Mucosa of rectum (tissue), 2 donors: Measurements from ENCODE around the gene NFIA.

Experiments used
- H3K27ac ChIP-seq, 2 donors: one replicate each; pipeline ENCODE4 v1.7.0; 2013; ENCODE audit warnings: inconsistent platforms in 2 of 2, low read depth in 2 of 2, low read length in 2 of 2
- H3K27me3 ChIP-seq, 2 donors: one replicate each; pipeline ENCODE4 v1.7.0; 2013; ENCODE audit warnings: low read length in 2 of 2; ENCODE audit not compliant: control insufficient read depth in 2 of 2, insufficient read depth in 2 of 2
- H3K36me3 ChIP-seq, 2 donors: one replicate each; pipeline ENCODE4 v1.7.0; 2013; ENCODE audit warnings: low read length in 2 of 2; ENCODE audit not compliant: control insufficient read depth in 2 of 2, insufficient read depth in 2 of 2
- H3K4me1 ChIP-seq, 2 donors: one replicate each; pipeline ENCODE4 v1.7.0; 2013; ENCODE audit warnings: low read length in 2 of 2, mild to moderate bottlenecking in 1 of 2; ENCODE audit not compliant: control insufficient read depth in 2 of 2, insufficient read depth in 2 of 2
- H3K4me3 ChIP-seq, 2 donors: one replicate each; pipeline ENCODE4 v1.7.0; 2013; ENCODE audit warnings: low read length in 2 of 2
- H3K9ac ChIP-seq, 2 donors: one replicate each; pipeline ENCODE4 v1.7.0; 2013; ENCODE audit warnings: low read length in 2 of 2, low read depth in 1 of 2, mild to moderate bottlenecking in 1 of 2
- H3K9me3 ChIP-seq, 2 donors: one replicate each; pipeline ENCODE4 v1.7.0; 2013; ENCODE audit warnings: low read length in 2 of 2; ENCODE audit not compliant: control insufficient read depth in 2 of 2
- donor health status: healthy.
- donor health status: Normal muscosa, but diverticular disease.

The NFIA gene

GRCh38 chr1:61190153-61190552 is 107.8 kb downstream of the NFIA start:
- no peaks in the 10 kb centered on the region for H3K36me3 ChIP-seq
- no peak overlapping the region for H3K27ac ChIP-seq
- no peak overlapping the region for H3K9ac ChIP-seq
- no peaks in the 10 kb centered on the region for H3K9me3 ChIP-seq
- H3K4me3 ChIP-seq: no peak overlapping the region
- H3K27me3 ChIP-seq: no peaks in the 10 kb centered on the region
- H3K4me1 ChIP-seq: no peaks in the 10 kb centered on the region

DNA sequence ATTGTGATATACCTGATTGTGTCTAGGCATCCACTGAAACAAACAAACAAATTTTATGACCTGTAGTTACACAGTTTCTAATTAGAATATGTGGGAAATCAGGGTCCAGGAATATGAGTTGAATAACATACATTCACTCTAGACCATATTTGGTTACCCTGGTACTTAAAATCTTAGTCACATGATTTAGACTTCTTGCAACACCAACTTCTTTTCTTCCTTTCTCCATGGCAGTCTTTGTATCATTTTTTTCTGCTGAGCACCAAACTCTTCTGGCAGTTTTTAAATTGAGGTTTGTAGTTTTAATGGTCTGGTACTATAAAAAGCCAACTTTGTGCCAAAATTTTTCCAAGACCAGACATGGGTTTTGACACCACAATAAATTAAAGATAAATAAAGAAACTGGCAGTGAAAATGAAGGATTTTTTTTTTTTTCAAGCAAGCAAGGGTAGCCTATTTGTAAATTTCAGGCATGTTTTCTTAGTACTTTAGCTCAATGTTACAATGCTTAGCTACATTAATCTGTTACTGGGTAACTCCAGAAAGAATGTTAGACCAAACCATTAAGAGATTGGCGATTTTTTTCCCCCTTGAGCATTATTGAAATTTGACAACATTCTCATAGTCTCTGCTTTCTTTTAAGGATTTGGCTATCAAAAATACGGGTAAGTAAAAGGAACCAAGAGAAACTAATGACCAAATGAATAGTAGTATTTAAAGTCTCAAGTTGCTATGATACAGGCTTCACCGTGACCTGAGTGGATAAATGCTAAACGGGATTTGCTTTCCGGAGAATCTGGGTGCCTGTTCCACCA is 108.5 kb downstream of the NFIA start:
- Histone ChIP-seq H3K9ac (no peak overlapping the region), H3K27me3 (no peaks in the 10 kb centered on the region), H3K4me1 (no peaks in the 10 kb centered on the region), H3K4me3 (no peak overlapping the region), H3K9me3 (no peaks in the 10 kb centered on the region), H3K36me3 (no peaks in the 10 kb centered on the region), H3K27ac (no peak overlapping the region)

DNA sequence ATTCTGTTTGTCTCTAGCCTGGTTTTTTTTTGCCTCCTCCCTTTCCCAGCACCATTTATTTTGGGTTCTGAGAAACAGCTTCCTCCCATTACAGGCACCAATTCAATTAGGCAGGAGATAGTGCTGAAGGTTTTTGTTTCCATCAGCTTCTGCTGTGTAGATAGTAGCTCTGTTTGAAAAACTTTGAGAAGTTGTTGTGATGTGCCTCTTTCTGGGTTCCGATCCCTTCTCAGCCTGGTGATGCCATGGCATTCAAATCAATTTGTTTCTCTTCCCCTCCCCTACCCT is 109.0 kb downstream of the NFIA start:
- no peak overlapping the region for H3K9ac ChIP-seq
- H3K4me3 ChIP-seq: no peak overlapping the region
- H3K9me3 ChIP-seq: no peaks in the 10 kb centered on the region
- no peaks in the 10 kb centered on the region for H3K4me1 ChIP-seq
- no peaks in the 10 kb centered on the region for H3K27me3 ChIP-seq
- no peak overlapping the region for H3K27ac ChIP-seq
- no peaks in the 10 kb centered on the region for H3K36me3 ChIP-seq

DNA sequence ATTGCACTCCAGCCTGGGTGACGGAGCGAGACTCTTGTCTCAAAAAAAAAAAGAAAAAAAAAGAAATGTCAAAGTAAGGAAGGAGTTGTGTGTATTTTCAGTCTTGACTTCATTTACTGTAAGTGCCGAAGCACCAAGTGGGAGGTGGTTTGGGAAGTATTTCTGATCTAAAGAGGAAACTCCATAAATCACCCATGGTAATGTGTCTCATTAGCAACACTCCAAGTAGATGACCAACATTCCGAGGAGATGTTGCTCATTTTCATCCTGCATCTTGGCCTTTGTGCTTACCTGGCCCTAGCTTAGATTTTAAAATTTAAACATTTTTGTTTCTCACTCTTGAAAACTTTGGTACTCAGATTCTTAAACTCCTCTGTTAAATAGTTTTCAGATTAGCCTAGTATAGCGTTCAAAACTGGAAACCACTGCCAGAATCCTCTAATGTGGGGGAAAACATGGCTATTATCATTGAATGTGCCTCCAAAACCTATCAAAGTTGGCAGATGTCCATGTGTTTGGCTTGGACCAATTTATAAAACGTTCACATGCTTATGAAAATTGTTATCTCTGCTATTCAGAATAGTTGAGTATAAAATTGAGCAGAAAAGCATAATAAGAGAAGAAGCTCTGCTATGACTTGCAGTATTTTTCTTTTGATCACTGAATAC is 110.4 kb downstream of the NFIA start:
- H3K27me3 ChIP-seq: no peaks in the 10 kb centered on the region
- H3K9ac ChIP-seq: no peak overlapping the region
- no peaks in the 10 kb centered on the region for H3K36me3 ChIP-seq
- H3K4me1 ChIP-seq: no peaks in the 10 kb centered on the region
- no peaks in the 10 kb centered on the region for H3K9me3 ChIP-seq
- H3K27ac ChIP-seq: no peak overlapping the region
- no peak overlapping the region for H3K4me3 ChIP-seq

- H3K27me3 ChIP-seq: no peaks in the 10 kb centered on the region
- no peaks in the 10 kb centered on the region for H3K4me1 ChIP-seq
- H3K9me3 ChIP-seq: no peaks in the 10 kb centered on the region
- no peak overlapping the region for H3K27ac ChIP-seq
- no peak overlapping the region for H3K4me3 ChIP-seq
- no peaks in the 10 kb centered on the region for H3K36me3 ChIP-seq
- no peak overlapping the region for H3K9ac ChIP-seq
Measured at GRCh38 chr1:61193808-61194207, 111.4 kb downstream of the NFIA start.

DNA sequence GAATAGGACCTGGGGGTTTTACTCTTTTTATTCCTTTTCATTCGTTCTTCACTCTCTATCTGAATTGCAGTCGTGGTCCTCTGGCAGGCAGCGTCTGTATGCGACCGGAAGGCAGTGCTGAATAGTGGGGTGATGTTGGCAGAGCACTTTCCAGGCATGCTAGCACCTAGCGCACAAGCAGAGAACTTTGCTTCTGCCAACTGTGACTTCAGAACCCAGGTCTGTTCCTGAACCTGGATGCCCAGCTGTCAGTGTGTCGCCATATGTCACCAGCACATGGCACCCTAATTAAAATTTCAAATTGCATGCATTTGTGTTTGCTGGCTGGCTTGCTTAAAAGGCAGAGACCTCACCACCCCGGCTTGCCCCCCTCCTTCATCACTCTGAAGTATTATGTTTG is 116.2 kb downstream of the NFIA start:
- Histone ChIP-seq H3K27ac (no peak overlapping the region), H3K27me3 (no peaks in the 10 kb centered on the region), H3K4me3 (no peak overlapping the region), H3K36me3 (no peaks in the 10 kb centered on the region), H3K4me1 (no peaks in the 10 kb centered on the region), H3K9me3 (no peaks in the 10 kb centered on the region), H3K9ac (no peak overlapping the region)

GRCh38 chr1:61201035-61201434 is 118.7 kb downstream of the NFIA start:
- Histone ChIP-seq H3K36me3 (no peaks in the 10 kb centered on the region), H3K4me1 (no peaks in the 10 kb centered on the region), H3K9ac (no peak overlapping the region), H3K27me3 (no peaks in the 10 kb centered on the region), H3K9me3 (no peaks in the 10 kb centered on the region), H3K27ac (no peak overlapping the region), H3K4me3 (no peak overlapping the region)

DNA sequence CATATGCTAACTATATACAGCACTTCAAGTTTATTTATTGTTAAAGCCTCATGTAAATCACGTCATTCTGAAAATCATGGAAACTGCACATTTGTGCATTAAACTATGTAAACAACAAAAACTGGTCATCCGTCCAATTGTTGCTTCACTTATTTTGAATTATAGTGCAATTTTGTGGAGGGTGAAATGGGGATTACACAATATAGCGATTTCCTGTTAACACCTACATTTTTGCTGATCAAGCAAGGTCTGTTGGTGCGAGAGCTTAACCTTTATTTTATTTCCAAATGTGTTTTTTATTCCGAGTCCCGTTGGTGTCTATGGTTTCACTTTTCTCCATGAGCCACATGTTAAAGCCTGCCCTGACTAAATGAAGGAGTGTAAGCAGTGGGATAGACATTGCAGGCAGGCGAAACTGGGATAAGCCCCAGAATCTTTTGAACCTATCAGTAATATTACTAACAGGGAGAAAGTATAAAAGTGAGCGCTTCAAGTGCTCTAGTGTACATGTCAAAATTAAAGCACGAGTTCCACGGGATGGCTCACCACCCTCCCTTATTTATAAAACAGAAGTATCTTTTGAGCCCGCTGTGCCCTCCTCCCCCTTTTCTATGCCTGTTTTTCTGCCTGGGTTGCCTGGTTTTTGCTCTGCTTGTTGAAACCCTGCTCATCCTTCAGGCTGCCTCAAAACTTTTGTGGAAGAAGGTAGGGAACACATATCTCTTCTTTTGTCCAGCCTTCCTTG is 120.7 kb downstream of the NFIA start:
- Histone ChIP-seq H3K9me3 (no peaks in the 10 kb centered on the region), H3K27me3 (no peaks in the 10 kb centered on the region), H3K9ac (peak overlapping the region in 1 of 2 donors; percentile 2), H3K36me3 (no peaks in the 10 kb centered on the region), H3K4me1 (no peaks in the 10 kb centered on the region), H3K4me3 (no peak overlapping the region), H3K27ac (no peak overlapping the region)

- no peak overlapping the region for H3K27ac ChIP-seq
- H3K27me3 ChIP-seq: no peaks in the 10 kb centered on the region
- no peaks in the 10 kb centered on the region for H3K9me3 ChIP-seq
- no peak overlapping the region for H3K4me3 ChIP-seq
- no peaks in the 10 kb centered on the region for H3K36me3 ChIP-seq
- no peaks in the 10 kb centered on the region for H3K4me1 ChIP-seq
- H3K9ac ChIP-seq: no peak overlapping the region
Measured at GRCh38 chr1:61204528-61204927, 122.2 kb downstream of the NFIA start.

DNA sequence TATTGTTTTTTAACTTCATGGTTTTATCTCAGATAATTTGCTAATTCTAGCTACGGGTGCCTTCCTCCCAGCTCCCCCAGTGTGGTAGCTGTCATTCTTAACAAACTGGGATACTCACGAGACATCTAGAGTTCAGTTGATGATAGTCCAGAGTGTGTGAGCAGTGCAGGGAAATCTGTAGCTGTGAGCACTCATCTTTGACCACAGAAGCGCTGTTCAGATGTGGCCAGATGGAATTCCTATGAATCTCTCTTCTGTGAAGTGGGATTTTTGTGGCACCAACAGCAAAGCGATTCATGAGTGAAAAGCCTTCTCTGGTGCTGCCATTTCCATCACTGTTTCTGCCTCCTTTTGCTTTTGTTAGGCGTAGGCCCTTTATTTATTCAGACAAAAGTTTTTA is 125.1 kb downstream of the NFIA start:
- Histone ChIP-seq H3K9ac (no peak overlapping the region), H3K27ac (no peak overlapping the region), H3K9me3 (no peaks in the 10 kb centered on the region), H3K4me1 (no peaks in the 10 kb centered on the region), H3K27me3 (no peaks in the 10 kb centered on the region), H3K36me3 (no peaks in the 10 kb centered on the region), H3K4me3 (no peak overlapping the region)
